HG02763 (cell line): Measurements from ENCODE around the gene GULP1.
"Not testable (repeated sequence)": the region's sequence is repeated elsewhere in the genome, so short reads cannot be mapped to it uniquely, and the experiment has no call there.

ENCODE experiments used
- ATAC-seq: cut with Tn5 transposase; IDR thresholded peaks from one replicate; pipeline ENCODE4 v1.9.1; 2021; ENCODE audit warnings: mild to moderate bottlenecking, moderate library complexity; ENCODE audit not compliant: unreplicated experiment

Gene GULP1

DNA sequence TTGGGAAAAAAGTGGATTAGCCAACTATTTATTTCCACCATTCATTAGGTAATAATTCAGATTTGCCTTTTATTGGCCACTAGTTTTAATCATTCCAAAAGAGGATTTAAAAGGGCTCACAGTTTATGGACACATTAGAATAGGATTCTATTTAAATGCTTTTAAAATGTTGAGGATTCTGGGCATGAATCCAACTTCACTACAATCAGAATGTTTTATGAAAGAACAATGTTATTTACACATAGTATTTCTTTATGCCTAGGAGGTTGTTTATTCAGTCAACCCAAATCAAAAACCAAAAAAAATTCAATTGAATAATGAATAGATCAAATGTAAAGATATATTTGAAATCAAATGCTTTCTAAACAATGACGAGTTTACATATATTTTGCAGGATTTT is 232.2 kb downstream of the GULP1 start:
- no peak for ATAC-seq

DNA sequence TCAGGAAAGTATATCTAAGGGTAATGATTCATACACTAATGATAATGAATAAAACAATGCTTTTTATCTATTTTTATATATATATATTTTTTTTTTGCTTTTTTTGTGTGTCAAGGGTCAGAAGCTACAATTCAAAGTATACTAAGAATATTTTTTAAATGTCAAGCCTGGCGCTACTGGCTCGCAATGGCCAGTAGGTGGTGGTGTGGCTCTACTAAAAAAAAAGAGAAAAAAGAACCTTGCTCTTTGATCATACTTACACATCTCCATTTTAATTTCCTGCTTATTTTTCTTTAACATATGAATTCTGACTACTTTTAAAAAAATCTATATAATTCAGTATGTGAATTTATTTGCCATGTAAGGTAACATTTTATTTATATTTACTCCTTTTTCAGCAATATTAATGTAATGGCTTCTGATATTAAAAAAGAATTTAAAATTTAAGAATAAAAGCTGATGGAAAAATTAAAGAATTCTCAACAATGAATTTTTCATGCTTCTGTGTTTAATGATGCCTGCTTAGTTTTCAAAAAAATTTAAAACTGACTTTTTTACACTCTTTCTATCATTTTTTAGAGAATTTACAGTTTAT is 232.9 kb downstream of the GULP1 start:
- ATAC-seq, result peak; percentile 67

DNA sequence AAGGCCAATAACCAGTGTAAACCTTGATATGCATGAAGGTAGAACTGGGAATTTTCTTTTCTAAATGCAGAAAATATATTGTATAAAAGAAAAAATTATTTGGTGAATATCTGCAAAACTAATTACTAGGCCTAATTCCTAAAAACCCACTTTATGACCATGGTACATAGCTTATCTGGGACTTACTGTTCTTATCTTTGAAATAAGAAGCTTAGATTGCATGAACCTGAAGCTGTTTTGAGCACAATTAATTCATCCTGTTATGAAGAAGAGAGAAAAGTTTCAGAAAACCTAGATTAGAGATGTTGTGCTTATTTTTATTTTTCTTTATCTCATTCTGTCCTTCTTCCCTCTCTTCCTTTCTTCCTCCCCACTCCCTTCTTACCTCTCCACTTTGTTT is 235.0 kb downstream of the GULP1 start:
- ATAC-seq, result no peak

GRCh38 chr2:188527141-188527540 is 235.5 kb downstream of the GULP1 start:
- no peak for ATAC-seq

DNA sequence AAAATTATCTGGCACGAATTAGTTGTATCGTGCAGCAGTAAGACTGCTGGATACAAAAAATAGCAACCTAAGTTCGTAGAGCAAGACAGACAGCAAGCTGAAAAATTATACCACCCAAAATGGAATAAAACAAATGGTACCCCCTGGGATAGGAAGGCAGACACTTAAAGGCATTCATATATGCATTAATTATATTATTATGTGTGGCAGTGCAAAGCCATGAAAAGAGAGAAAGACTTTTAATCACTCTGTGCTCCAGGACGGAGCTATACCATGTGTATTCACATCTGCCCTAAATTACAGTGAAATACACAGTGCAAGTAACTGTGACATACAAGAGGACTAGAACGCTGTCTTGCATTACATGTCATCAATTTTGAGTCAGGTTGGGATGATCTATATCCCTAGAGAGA is 235.9 kb downstream of the GULP1 start:
- no peak for ATAC-seq

GRCh38 chr2:188529710-188530109 is 238.0 kb downstream of the GULP1 start:
- no peak for ATAC-seq

- ATAC-seq, result no peak
Measured at GRCh38 chr2:188534875-188535274, 243.2 kb downstream of the GULP1 start.

GRCh38 chr2:188551671-188552070 is 260.0 kb downstream of the GULP1 start:
- ATAC-seq, result no peak

DNA sequence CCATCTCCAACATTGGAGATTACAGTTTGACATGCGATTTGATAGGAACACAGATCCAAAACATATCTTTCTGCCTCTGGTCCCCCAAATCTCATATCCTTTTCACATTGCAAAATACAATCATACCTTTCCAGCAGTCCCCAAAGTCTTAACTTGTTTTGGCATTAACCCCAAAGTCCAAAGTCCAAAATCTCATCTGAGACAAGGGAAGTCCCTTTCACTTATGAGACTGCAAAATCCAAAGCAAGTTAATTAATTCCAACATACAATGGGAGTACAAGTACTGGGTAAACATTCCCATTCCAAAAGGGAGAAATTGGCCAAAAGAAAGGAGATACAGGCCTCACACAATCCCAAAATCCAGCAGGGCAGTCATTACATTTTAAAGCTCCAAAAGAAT is 265.4 kb downstream of the GULP1 start:
- ATAC-seq, result no peak

- ATAC-seq, result not testable (repeated sequence)
Measured at GRCh38 chr2:188559455-188559854, 267.8 kb downstream of the GULP1 start.

DNA sequence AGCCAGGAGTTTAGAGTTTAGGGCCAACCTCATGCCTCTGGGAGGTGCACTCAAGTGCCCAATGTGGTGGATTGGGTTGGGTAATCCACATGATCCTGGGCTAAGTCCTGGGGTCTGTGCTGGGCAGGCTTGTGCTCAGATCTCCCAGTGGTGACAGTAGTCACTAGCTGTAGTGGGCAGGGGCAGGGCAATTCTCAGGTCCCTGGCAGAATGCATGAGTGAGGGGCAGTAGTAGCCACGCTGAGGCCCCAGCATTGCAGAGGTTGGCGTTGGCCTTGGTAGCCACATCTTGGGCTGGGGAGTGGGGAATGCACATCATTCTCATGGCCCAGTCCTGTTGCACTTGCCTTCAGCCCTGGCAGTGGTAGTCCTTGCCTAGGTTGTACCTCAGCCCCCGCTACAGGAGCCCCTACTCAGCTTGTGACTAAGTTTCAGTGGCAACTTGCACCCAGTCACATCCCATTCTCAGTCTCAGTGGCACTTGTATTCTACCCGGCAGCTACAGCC is 269.9 kb downstream of the GULP1 start:
- ATAC-seq, result no peak

GRCh38 chr2:188569431-188570165 is 277.9 kb downstream of the GULP1 start:
- no peak for ATAC-seq

- ATAC-seq, result no peak
Measured at GRCh38 chr2:188570370-188570769, 278.7 kb downstream of the GULP1 start.

DNA sequence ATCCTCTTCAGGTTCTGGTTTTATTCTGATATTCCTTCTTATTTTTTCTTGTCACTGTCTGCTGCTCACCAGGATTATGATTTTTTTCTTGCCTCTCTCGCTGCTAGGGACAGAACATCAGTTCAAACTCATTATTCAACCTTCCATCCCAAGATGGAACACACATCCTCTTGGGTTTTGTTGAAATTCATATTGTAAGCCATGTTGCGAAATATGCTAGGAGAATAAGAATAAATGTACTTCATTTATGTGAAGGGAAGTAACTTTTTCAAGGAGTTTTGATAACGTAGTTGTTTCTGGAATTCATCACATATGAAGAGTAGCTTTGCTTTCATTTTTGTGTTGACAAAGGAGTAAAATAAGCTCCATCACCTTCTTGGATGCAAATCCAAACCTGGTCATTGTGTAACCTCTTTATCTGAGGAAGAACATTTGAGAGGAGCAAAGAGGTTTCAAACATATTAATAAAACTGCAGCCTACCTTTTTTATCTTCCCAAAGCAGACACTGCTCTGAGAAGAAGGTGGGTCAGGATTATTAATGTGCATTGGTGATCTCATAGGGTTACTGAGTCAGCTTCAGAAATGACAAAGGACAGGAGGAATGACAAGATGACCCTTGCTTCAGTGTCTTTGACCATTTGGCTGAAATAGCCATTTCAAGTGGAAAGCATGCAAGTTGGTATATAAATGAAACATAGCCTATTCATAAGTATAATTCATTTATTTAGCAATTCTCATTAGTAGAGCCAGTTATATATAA is 280.0 kb downstream of the GULP1 start:
- ATAC-seq, result no peak

GRCh38 chr2:188572592-188572991 is 280.9 kb downstream of the GULP1 start:
- ATAC-seq, result no peak

DNA sequence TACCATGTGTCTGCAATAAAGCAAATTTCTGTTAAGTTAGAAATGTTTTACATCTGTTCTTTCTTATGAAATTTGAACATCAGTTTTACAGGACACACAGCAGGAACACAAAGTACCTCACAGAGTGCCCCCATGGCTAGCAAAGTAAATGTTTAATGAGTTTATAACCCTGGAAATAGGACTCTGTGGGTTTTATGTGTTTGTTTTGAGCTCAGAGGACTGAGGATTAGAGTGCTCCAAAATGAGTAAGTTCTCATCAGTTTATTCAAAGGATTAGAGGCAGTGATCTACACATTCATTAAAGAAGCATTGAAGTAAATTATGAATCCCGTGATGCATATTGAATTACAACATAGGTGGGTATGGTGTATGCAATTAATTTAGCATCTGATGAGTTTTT is 281.8 kb downstream of the GULP1 start:
- ATAC-seq, result no peak

DNA sequence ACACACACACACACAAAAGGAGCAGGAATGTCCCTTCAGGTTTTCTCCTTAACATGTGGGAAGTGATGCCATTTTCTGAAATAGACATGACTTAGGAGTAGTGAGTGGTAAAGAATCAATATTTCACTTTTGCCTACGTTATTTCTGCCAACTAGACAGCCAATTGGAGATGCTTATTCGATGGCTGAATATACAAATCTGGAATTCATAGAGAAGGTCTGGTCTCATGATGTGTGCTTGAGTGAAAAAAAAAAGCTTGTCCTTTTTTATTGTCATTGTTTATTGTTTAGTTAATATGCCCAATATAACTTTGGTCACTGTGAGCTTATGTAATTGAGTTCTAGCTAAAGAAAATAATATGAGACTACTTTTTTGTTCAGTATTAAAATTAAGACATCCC is 284.3 kb downstream of the GULP1 start:
- ATAC-seq, result no peak

- no peak for ATAC-seq
Measured at GRCh38 chr2:188576651-188577050, 285.0 kb downstream of the GULP1 start.

GRCh38 chr2:188577231-188577630 is 285.6 kb downstream of the GULP1 start:
- no peak for ATAC-seq

DNA sequence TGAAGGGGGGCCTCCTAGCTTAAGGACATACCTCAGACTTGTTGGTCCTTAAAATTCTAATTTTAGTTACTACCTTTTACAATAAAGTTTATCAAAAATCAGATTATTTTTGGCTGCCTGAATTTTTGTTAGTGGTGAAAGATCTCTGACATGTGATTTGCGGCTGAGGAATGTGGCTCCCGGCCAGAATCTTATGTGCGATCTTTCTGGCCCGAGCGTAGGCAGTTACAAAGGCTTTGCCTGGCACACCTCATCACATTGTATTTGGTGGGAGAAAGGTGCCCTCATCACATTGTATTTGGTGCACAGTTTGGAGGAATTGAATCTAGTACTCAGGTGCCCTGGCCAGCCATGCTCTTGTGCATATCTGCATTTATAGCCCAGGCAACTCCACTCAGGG is 289.1 kb downstream of the GULP1 start:
- no peak for ATAC-seq

DNA sequence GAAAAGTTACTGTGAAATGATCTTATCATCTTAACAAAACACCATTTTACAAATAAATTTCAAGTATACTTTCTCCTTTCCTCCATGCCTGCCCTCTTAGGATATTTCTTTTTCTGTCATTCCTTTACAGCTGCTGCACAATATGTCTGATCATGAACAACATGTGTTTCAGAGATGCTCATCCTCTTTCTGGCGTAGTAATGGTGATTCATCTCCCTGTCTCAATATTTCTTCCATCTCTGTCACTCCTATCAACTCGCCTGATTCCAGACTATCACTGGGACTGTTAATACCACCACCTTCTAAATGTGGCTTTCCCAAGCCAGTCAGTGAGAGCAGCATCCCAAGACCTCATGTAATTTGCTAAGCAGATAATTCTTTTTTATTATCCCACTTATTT is 290.5 kb downstream of the GULP1 start:
- no peak for ATAC-seq

- ATAC-seq, result no peak
Measured at GRCh38 chr2:188588235-188588634, 296.6 kb downstream of the GULP1 start.
